Measurements from ENCODE around the gene BEND5. TPM values are rescaled to one million over a fixed set of nuclear protein-coding genes. Genes with fewer than 3 reads are reported as not detected.

BEND5 gene
- total and polyA plus RNA-seq, 5 donors = 3.8 to 7.9 (median 4.4) TPM

DNA sequence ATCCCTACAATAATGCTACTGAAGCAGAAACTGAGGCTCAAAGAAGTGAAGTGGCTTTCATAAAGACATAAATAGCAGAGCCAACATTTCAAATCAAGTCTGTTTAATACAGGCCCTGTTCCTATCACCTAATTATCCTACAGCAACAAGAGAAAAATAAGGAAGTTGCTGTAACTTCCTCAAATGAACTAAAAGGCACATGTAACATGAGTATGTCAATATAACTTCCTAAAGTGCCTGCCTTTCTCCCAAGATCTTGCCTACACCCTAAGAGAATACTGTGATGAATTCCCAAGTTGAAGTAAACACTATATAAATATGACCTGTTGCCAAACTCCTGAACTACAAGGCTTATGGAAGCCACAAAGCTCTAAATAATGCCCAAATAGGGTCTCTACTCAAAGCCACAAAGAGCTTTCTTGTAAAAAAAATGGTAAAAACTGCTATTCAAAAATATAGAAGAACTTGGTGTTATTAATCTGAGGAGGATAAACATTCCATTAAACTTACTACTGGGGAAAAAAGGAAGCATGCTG, 8.6 kb downstream of the BEND5 start:
- Histone ChIP-seq H3K27me3 (ENCODE audit: control insufficient read depth, insufficient read depth) (no peaks in the 10 kb centered on the region), H3K4me1 (ENCODE audit: control insufficient read depth, insufficient read depth, low read length) (no peaks in the 10 kb centered on the region), H3K9me3 (ENCODE audit: control insufficient read depth, low read length) (no peaks in the 10 kb centered on the region), H3K4me3 (ENCODE audit: low read length) (no peak overlapping the region), H3K27ac (ENCODE audit: low read length) (no peak overlapping the region)
- ATAC-seq (no peak), DNase-seq (no peak)
- intact Hi-C loops (cut with DNase I) = no loop called here

- H3K4me1 ChIP-seq (ENCODE audit: control insufficient read depth, insufficient read depth, low read length) = no peaks in the 10 kb centered on the region
- WGBS = 99% methylated on average over 1 of the region's 1 CpG
- H3K27me3 ChIP-seq (ENCODE audit: control insufficient read depth, insufficient read depth) = no peaks in the 10 kb centered on the region
- no peaks in the 10 kb centered on the region for H3K9me3 ChIP-seq (ENCODE audit: control insufficient read depth, low read length)
- no peak overlapping the region for H3K27ac ChIP-seq (ENCODE audit: low read length)
- intact Hi-C loops (cut with DNase I) = no loop called here
- no peak overlapping the region for H3K4me3 ChIP-seq (ENCODE audit: low read length)
- ATAC-seq (no peak), DNase-seq (no peak)
Observed at GRCh38 chr1:48765335-48765734, 11.4 kb downstream of the BEND5 start.

DNA sequence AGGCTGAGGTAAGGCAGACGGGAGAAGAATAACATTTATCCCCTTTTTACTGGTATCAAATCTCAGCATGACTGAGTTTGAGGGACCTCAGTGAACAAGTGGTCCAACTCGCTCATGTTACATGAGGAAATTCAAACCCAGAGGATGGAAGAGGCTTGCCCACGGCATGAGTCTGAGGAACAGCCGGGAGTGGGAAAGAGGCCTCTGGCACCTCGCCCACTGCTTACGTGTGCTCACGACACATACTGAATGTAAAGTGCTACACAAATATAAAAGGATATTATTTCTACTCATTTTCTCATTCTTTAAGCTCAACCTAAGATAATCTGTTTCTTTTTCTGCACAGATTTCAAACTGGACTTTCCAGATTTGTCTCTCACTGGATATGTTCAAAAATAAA, 14.7 kb downstream of the BEND5 start:
- ATAC-seq = no peak
- intact Hi-C loops (cut with DNase I) = no loop called here
- no peaks in the 10 kb centered on the region for H3K4me1 ChIP-seq (ENCODE audit: control insufficient read depth, insufficient read depth, low read length)
- H3K27me3 ChIP-seq (ENCODE audit: control insufficient read depth, insufficient read depth) = no peaks in the 10 kb centered on the region
- H3K4me3 ChIP-seq (ENCODE audit: low read length) = no peak overlapping the region
- no peaks in the 10 kb centered on the region for H3K9me3 ChIP-seq (ENCODE audit: control insufficient read depth, low read length)
- WGBS = 73% methylated on average over 7 of the region's 7 CpGs
- peak in 2 of 3 donors; percentile 22 to 62 for DNase-seq
- no peak overlapping the region for H3K27ac ChIP-seq (ENCODE audit: low read length)

DNA sequence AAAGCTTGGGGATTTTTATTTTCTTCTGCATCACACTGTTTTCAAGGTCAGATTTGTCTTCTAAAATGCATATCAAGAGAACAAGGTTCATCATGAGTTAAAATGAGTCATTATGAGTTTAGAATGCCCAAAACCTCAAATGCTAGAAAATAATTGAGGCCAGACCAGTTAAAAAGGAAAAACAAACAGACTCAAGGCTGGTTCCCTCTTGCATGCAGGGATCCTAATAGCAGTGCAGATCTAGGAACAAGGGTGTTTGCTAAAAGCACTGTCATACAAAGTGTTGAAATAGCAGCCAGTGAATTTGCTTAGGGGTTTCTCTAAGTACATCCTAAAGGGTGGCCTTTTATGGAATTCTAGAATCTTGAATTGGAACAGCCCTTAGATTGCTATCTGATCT, 15.3 kb downstream of the BEND5 start:
- no peak for ATAC-seq
- no peak for DNase-seq
- H3K4me3 ChIP-seq (ENCODE audit: low read length) = no peak overlapping the region
- H3K9me3 ChIP-seq (ENCODE audit: control insufficient read depth, low read length) = no peaks in the 10 kb centered on the region
- intact Hi-C loops (cut with DNase I) = no loop called here
- H3K4me1 ChIP-seq (ENCODE audit: control insufficient read depth, insufficient read depth, low read length) = no peaks in the 10 kb centered on the region
- H3K27me3 ChIP-seq (ENCODE audit: control insufficient read depth, insufficient read depth) = no peaks in the 10 kb centered on the region
- H3K27ac ChIP-seq (ENCODE audit: low read length) = no peak overlapping the region

DNA sequence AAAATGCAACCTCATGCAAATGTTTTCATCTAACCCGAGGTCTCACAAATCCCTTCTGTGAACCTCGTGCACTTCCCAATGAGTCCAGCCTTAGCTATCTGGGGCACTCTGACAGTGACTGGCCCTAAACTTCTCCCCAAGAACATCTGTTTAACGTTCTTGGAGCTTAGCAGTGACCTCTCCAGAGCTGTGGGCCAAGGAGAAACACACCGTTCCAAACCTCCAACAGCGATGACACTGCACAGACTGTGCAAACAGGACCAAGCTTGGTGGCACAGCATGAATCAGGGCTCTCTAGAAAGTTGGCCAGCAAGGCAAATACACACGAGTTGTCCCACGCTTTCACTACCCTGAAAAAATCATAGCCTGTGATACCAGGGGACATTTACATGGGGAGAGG, 15.8 kb downstream of the BEND5 start:
- no peaks in the 10 kb centered on the region for H3K9me3 ChIP-seq (ENCODE audit: control insufficient read depth, low read length)
- 76% methylated on average over 7 of the region's 7 CpGs for WGBS
- no peak overlapping the region for H3K27ac ChIP-seq (ENCODE audit: low read length)
- no peaks in the 10 kb centered on the region for H3K27me3 ChIP-seq (ENCODE audit: control insufficient read depth, insufficient read depth)
- no peaks in the 10 kb centered on the region for H3K4me1 ChIP-seq (ENCODE audit: control insufficient read depth, insufficient read depth, low read length)
- no peak for ATAC-seq
- intact Hi-C loops (cut with DNase I) = no loop called here
- no peak overlapping the region for H3K4me3 ChIP-seq (ENCODE audit: low read length)
- DNase-seq = no peak

GRCh38 chr1:48758976-48759375, 17.7 kb downstream of the BEND5 start:
- intact Hi-C loops (cut with DNase I) = no loop called here
- Histone ChIP-seq H3K27me3 (ENCODE audit: control insufficient read depth, insufficient read depth) (no peaks in the 10 kb centered on the region), H3K9me3 (ENCODE audit: control insufficient read depth, low read length) (no peaks in the 10 kb centered on the region), H3K4me3 (ENCODE audit: low read length) (no peak overlapping the region), H3K4me1 (ENCODE audit: control insufficient read depth, insufficient read depth, low read length) (no peaks in the 10 kb centered on the region), H3K27ac (ENCODE audit: low read length) (no peak overlapping the region)
- ATAC-seq = no peak
- WGBS = 98% methylated on average over 18 of the region's 18 CpGs
- DNase-seq = no peak

DNA sequence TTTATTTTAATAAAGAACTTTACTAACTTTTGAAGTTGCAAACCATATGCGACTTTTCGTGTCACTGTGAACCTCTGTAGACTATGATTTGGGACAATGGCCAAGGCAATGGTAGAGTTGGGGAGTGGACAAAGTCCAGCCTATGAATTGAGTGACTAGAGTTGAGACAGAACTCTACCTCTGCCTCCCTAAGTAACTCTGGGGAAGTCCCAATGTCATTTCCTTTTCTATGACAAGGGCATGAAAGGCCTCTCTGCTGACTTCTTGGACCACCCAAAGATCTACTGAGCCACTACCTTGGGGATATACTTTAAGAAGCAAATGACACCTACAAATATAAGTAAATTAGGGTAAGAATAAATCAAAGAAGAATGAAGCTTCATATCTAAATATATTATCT, 19.3 kb downstream of the BEND5 start:
- Histone ChIP-seq H3K27ac (ENCODE audit: low read length) (no peak overlapping the region), H3K4me1 (ENCODE audit: control insufficient read depth, insufficient read depth, low read length) (no peaks in the 10 kb centered on the region), H3K9me3 (ENCODE audit: control insufficient read depth, low read length) (no peaks in the 10 kb centered on the region), H3K27me3 (ENCODE audit: control insufficient read depth, insufficient read depth) (no peaks in the 10 kb centered on the region), H3K4me3 (ENCODE audit: low read length) (no peak overlapping the region)
- ATAC-seq = no peak
- DNase-seq = no peak
- WGBS = 97% methylated on average over 2 of the region's 2 CpGs
- intact Hi-C loops (cut with DNase I) = no loop called here

DNA sequence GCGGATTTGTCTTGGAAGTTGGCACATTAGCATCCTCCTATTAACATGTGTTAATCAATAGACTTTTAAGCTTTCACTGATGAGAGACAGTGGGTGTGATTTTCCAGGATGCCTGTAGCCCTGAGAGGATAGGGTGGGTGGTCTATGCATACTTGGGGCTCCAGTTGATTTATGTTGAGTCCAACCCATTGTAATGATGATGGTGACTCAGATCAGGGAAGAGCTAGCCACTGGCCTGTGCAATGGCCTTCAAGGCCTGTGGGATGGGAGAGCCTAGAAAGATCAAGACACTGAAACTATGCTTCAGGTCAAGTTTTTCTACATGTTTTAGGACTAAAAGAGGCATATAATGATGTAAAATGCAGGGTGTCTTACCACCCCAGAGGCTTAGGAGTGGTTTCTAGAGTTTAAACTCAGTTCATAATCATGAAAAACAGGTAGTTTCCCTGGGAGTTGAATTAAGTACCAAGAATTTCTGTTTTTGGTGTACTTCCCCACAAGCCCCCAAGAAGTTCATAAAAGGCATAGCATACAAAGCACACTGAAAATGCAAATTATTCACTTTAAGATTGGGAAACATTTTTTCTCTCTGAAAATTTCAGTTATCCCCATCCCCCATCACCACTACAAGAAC, 19.9 kb downstream of the BEND5 start:
- Histone ChIP-seq H3K27ac (ENCODE audit: low read length) (no peak overlapping the region), H3K4me1 (ENCODE audit: control insufficient read depth, insufficient read depth, low read length) (peaks cover 2% of the 10 kb centered on the region), H3K9me3 (ENCODE audit: control insufficient read depth, low read length) (no peaks in the 10 kb centered on the region), H3K4me3 (ENCODE audit: low read length) (no peak overlapping the region), H3K27me3 (ENCODE audit: control insufficient read depth, insufficient read depth) (no peaks in the 10 kb centered on the region)
- intact Hi-C loops (cut with DNase I) = no loop called here
- DNase-seq (no peak), ATAC-seq (no peak)
- 97% methylated on average over 1 of the region's 1 CpG for WGBS

DNA sequence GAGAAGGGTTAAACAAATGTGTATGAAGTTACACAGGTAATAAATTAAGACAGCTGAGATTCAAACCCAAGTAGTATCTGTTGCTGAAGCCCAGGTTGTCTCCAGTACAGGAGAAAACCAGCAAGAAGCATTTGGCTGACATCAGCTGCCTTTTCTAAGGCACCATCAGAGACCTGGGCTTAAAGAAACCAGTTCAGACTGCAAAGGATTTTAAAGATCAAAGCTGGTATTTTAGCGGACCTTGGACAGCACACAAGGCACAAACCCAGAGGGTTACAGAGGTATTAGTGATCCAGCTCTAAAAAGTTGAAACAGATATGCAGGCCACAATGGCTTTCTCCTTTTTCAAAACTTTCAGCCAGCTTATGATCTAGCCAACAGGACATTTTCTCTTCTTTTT, 23.4 kb downstream of the BEND5 start:
- 95% methylated on average over 1 of the region's 1 CpG for whole genome bisulfite sequencing
- no peaks in the 10 kb centered on the region for H3K27me3 ChIP-seq (ENCODE audit: control insufficient read depth, insufficient read depth)
- H3K4me1 ChIP-seq (ENCODE audit: control insufficient read depth, insufficient read depth, low read length) = peaks cover 2% of the 10 kb centered on the region
- intact Hi-C loops (cut with DNase I) = no loop called here
- H3K27ac ChIP-seq (ENCODE audit: low read length) = no peak overlapping the region
- no peak for DNase-seq
- ATAC-seq = no peak
- no peak overlapping the region for H3K4me3 ChIP-seq (ENCODE audit: low read length)
- H3K9me3 ChIP-seq (ENCODE audit: control insufficient read depth, low read length) = no peaks in the 10 kb centered on the region

- 86% methylated on average over 1 of the region's 1 CpG for whole genome bisulfite sequencing
- intact Hi-C loops (cut with DNase I) = no loop called here
- H3K27me3 ChIP-seq (ENCODE audit: control insufficient read depth, insufficient read depth) = no peaks in the 10 kb centered on the region
- ATAC-seq (no peak), DNase-seq (no peak)
- no peaks in the 10 kb centered on the region for H3K9me3 ChIP-seq (ENCODE audit: control insufficient read depth, low read length)
- H3K4me1 ChIP-seq (ENCODE audit: control insufficient read depth, insufficient read depth, low read length) = peaks cover 2% of the 10 kb centered on the region
- H3K27ac ChIP-seq (ENCODE audit: low read length) = no peak overlapping the region
- H3K4me3 ChIP-seq (ENCODE audit: low read length) = no peak overlapping the region
Observed at GRCh38 chr1:48750109-48750508, 26.6 kb downstream of the BEND5 start.

- intact Hi-C loops (cut with DNase I) = no loop called here
- Histone ChIP-seq H3K27me3 (ENCODE audit: control insufficient read depth, insufficient read depth) (no peaks in the 10 kb centered on the region), H3K9me3 (ENCODE audit: control insufficient read depth, low read length) (no peaks in the 10 kb centered on the region), H3K4me3 (ENCODE audit: low read length) (no peak overlapping the region), H3K27ac (ENCODE audit: low read length) (no peak overlapping the region), H3K4me1 (ENCODE audit: control insufficient read depth, insufficient read depth, low read length) (peaks cover 2% of the 10 kb centered on the region)
- DNase-seq (no peak), ATAC-seq (no peak)
- WGBS = 90% methylated on average over 7 of the region's 7 CpGs
Observed at GRCh38 chr1:48749068-48749467, 27.6 kb downstream of the BEND5 start.

DNA sequence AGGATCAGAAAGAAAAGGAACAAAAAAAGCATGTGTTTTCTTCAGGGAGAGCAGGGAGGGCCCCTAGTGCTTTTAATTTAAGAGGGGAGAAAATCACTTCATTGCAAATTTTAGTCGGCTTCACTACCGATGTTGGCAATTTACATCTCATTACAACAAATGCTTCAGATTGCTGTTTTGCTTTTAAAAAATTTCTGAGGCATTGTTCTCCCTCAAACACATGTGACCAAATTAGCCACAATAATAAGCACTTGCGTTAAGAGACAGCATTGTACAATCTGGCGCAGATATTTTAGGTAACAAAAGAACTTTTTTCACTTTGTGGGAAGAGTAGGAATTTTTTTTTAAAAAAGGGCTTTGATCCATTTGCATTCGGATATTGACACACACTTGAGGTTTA, 29.8 kb downstream of the BEND5 start:
- Histone ChIP-seq H3K9me3 (ENCODE audit: control insufficient read depth, low read length) (no peaks in the 10 kb centered on the region), H3K27ac (ENCODE audit: low read length) (no peak overlapping the region), H3K4me1 (ENCODE audit: control insufficient read depth, insufficient read depth, low read length) (peaks cover under 1% of the 10 kb centered on the region), H3K27me3 (ENCODE audit: control insufficient read depth, insufficient read depth) (no peaks in the 10 kb centered on the region), H3K4me3 (ENCODE audit: low read length) (no peak overlapping the region)
- no peak for ATAC-seq
- WGBS = 83% methylated on average over 5 of the region's 5 CpGs
- intact Hi-C loops (cut with DNase I) = no loop called here
- DNase-seq = no peak

Measured in right cardiac atrium (tissue), 5 donors.